Testis (tissue), 3 donors: ENCODE measurements around the gene GNB1L. TPM values are rescaled to one million over a fixed set of nuclear protein-coding genes. Genes with fewer than 3 reads are reported as not detected.

ENCODE experiments used
- DNase-seq: peaks from one replicate; pipeline ENCODE4 v3.0.0-alpha.2; 2019
- H3K27ac ChIP-seq, 2 donors: fragments of 200-600 bp; sonication (generic); one replicate each; pipeline ENCODE4 v1.5.1; 2019
- H3K27me3 ChIP-seq: fragments of 200-600 bp; sonication (generic); one replicate; pipeline ENCODE4 v1.5.1; 2019
- H3K36me3 ChIP-seq: fragments of 200-600 bp; sonication (generic); one replicate; pipeline ENCODE4 v1.5.1; 2017; ENCODE audit warnings: low read depth; ENCODE audit errors: missing control alignments
- H3K4me1 ChIP-seq: fragments of 200-600 bp; sonication (generic); one replicate; pipeline ENCODE4 v1.5.1; 2019
- H3K4me3 ChIP-seq, 2 donors: fragments of 200-600 bp; sonication (generic); one replicate each; pipeline ENCODE4 v1.5.1; 2017 to 2019
- H3K9me3 ChIP-seq: fragments of 200-600 bp; sonication (generic); one replicate; pipeline ENCODE4 v1.5.1; 2017
- POLR2A ChIP-seq: fragments of 450-650 bp; IDR thresholded peaks from one replicate; pipeline ENCODE4 v1.6.1; 2017; ENCODE audit warnings: antibody characterized with exemption, mild to moderate bottlenecking, moderate library complexity
- WGBS, 2 donors: methylation state at CpG; one replicate each; pipeline ENCODE4 v1.1.5; 2018; 5-methylcytosine and 5-hydroxymethylcytosine counted together
- intact Hi-C: fragments of 100-400 bp; cut with DNase I; formaldehyde crosslinking; loops from one replicate; pipeline ENCODE4 v1.15.1; 2023; ENCODE audit warnings: low total_unique reads
- polyA plus RNA-seq: library from polyadenylated mRNA; stranded (reverse); fragments of 350-450 nt; fragmentation: Illumina TruSeq; extraction: RNeasy Lipid Tissue Mini Kit (QIAGEN cat#74804); gene quantifications from one replicate; pipeline ENCODE4 v1.2.3, GENCODE V29; 2014; ENCODE audit warnings: low read depth, low replicate concordance; ENCODE audit not compliant: insufficient read depth
- total RNA-seq, 2 donors: library from RNA; depleted of rRNA; stranded (reverse); fragments of >200 nt; gene quantifications; one replicate each; pipeline ENCODE4 v1.2.3, GENCODE V29; 2016
- TF ChIP-seq, protein P1 (sequence below), 3 experiments: fragments of 450-650 bp in 2 of 3; fragments of 200-600 bp in 1 of 3; sonication (generic) in 1 of 3; IDR thresholded peaks; one replicate each; pipeline ENCODE4 v1.5.1; 2016 to 2019; ENCODE audit warnings: antibody characterized with exemption in 3 of 3, mild to moderate bottlenecking in 2 of 3, moderate library complexity in 1 of 3

The GNB1L gene
- total and polyA plus RNA-seq, 3 donors from 2014 or later = 5.5 to 6.9 (median 6.0) TPM

GRCh38 chr22:19811811-19812771 is 42.6 kb downstream of the GNB1L start:
- Histone ChIP-seq H3K36me3 (no peaks in the 10 kb centered on the region), H3K4me3 (no peak overlapping the region), H3K4me1 (peaks cover 28% of the 10 kb centered on the region), H3K27ac (no peak overlapping the region), H3K9me3 (no peaks in the 10 kb centered on the region), H3K27me3 (no peaks in the 10 kb centered on the region)
- whole genome bisulfite sequencing, 2 donors = 77 to 84% methylated on average over 17 to 36 of the region's 36 CpGs
- TF ChIP-seq, protein P1, sequence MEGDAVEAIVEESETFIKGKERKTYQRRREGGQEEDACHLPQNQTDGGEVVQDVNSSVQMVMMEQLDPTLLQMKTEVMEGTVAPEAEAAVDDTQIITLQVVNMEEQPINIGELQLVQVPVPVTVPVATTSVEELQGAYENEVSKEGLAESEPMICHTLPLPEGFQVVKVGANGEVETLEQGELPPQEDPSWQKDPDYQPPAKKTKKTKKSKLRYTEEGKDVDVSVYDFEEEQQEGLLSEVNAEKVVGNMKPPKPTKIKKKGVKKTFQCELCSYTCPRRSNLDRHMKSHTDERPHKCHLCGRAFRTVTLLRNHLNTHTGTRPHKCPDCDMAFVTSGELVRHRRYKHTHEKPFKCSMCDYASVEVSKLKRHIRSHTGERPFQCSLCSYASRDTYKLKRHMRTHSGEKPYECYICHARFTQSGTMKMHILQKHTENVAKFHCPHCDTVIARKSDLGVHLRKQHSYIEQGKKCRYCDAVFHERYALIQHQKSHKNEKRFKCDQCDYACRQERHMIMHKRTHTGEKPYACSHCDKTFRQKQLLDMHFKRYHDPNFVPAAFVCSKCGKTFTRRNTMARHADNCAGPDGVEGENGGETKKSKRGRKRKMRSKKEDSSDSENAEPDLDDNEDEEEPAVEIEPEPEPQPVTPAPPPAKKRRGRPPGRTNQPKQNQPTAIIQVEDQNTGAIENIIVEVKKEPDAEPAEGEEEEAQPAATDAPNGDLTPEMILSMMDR (IDR thresholded peaks at IDR 0.05) = no peak
- intact Hi-C loops = no loop called here
- peak; percentile 11 for DNase-seq

GRCh38 chr22:19811211-19811621 is 43.5 kb downstream of the GNB1L start:
- WGBS, 2 donors = 37 to 50% methylated on average over 10 to 11 of the region's 12 CpGs
- Histone ChIP-seq H3K27ac (no peak overlapping the region), H3K4me1 (peaks cover 28% of the 10 kb centered on the region), H3K36me3 (no peaks in the 10 kb centered on the region), H3K9me3 (no peaks in the 10 kb centered on the region), H3K27me3 (no peaks in the 10 kb centered on the region), H3K4me3 (no peak overlapping the region)
- TF ChIP-seq POLR2A = no peak
- TF ChIP-seq, protein P1 (IDR thresholded peaks at IDR 0.05) = no peak
- intact Hi-C loops = no loop called here
- peak; percentile 63 for DNase-seq

- TF ChIP-seq, protein P1 (IDR thresholded peaks at IDR 0.05) = no peak
- TF ChIP-seq POLR2A = no peak
- intact Hi-C loops = no loop called here
- peak; percentile 64 for DNase-seq
Observed at GRCh38 chr22:19810381-19811201, 44.1 kb downstream of the GNB1L start.

DNA sequence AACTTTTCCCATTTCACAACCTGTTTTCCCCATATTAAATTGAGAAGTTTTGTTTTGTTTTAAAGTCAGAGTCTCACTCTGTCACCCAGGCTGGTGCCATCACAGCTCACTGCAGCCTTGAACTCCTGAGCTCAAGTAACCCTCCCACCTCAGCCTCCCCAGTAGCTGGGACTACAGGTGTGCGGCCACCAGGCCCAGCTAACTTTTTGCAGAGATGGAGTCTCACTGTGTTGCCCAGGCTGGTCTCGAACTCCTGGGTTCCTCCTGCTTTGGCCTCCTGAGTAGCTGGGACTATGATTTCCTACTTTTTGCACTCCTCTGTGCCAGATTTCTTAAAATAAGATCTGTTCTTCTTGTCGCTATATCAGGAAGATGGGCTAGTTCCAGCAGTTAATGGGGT is 44.9 kb downstream of the GNB1L start:
- no peak for DNase-seq
- no peaks in the 10 kb centered on the region for H3K27me3 ChIP-seq
- no peak overlapping the region for H3K27ac ChIP-seq
- H3K36me3 ChIP-seq = no peaks in the 10 kb centered on the region
- no peak overlapping the region for H3K4me3 ChIP-seq
- TF ChIP-seq, protein P1 (IDR thresholded peaks at IDR 0.05) = no peak
- TF ChIP-seq POLR2A = no peak
- intact Hi-C loops = no loop called here
- no peaks in the 10 kb centered on the region for H3K9me3 ChIP-seq
- 76 to 83% methylated on average over 3 of the region's 3 CpGs for WGBS, 2 donors
- peaks cover 28% of the 10 kb centered on the region for H3K4me1 ChIP-seq

More at GRCh38 chr22:19810381-19811201, 44.1 kb downstream of the GNB1L start:
- H3K27me3 ChIP-seq = no peaks in the 10 kb centered on the region
- H3K4me1 ChIP-seq = peaks cover 28% of the 10 kb centered on the region
- WGBS, 2 donors = 56 to 60% methylated on average over 17 to 23 of the region's 23 CpGs
- no peak overlapping the region for H3K27ac ChIP-seq
- no peaks in the 10 kb centered on the region for H3K36me3 ChIP-seq
- H3K4me3 ChIP-seq = no peak overlapping the region
- no peaks in the 10 kb centered on the region for H3K9me3 ChIP-seq
